Hindlimb muscle (tissue), 1 donor: ENCODE data around the gene WDR5. TPM values are rescaled to one million over a fixed set of nuclear protein-coding genes. Genes with fewer than 3 reads are reported as not detected.

Experiments
- polyA plus RNA-seq: library from polyadenylated mRNA; unstranded; fragments of 120-200 nt; gene quantifications from one replicate; pipeline ENCODE4 v1.2.1, GENCODE V29; 2013; ENCODE audit not compliant: insufficient read length

Gene WDR5
- polyA plus RNA-seq, 1 donor = 46.2 TPM

Other genes with a start within 250 kb of the WDR5 start
- 17.3 TPM for gene VAV2, start 143.8 kb upstream of the WDR5 start, polyA plus RNA-seq
- gene BRD3OS, start 110.6 kb upstream of the WDR5 start, polyA plus RNA-seq = 10.4 TPM
- 89.1 TPM for gene BRD3, start 68.1 kb upstream of the WDR5 start, polyA plus RNA-seq
- gene RNU6ATAC, start 28.5 kb downstream of the WDR5 start, polyA plus RNA-seq = not detected
- gene RXRA, start 190.4 kb downstream of the WDR5 start, polyA plus RNA-seq = 38.0 TPM